Panc1 (cell line): ENCODE measurements around the gene DACH1.

ENCODE experiments used
- SIN3A ChIP-seq: IDR thresholded peaks from 2 replicates; pipeline ENCODE4 v1.6.1; 2012; ENCODE audit warnings: low read depth, mild to moderate bottlenecking, low read length, moderate library complexity, borderline replicate concordance; ENCODE audit not compliant: insufficient read depth
- TF ChIP-seq, protein P1 (sequence below), 2 experiments: IDR thresholded peaks; 2 replicates each; pipeline ENCODE4 v1.6.1; 2011 to 2012; ENCODE audit warnings: low read depth in 2 of 2, control low read depth in 1 of 2, low read length in 1 of 2, mild to moderate bottlenecking in 1 of 2, moderate library complexity in 1 of 2; ENCODE audit not compliant: insufficient read depth in 1 of 2
- TF ChIP-seq, protein P2 (sequence below): fragments of 450-650 bp; IDR thresholded peaks from 2 replicates; pipeline ENCODE4 v1.5.1; 2017; ENCODE audit warnings: mild to moderate bottlenecking

DNA sequence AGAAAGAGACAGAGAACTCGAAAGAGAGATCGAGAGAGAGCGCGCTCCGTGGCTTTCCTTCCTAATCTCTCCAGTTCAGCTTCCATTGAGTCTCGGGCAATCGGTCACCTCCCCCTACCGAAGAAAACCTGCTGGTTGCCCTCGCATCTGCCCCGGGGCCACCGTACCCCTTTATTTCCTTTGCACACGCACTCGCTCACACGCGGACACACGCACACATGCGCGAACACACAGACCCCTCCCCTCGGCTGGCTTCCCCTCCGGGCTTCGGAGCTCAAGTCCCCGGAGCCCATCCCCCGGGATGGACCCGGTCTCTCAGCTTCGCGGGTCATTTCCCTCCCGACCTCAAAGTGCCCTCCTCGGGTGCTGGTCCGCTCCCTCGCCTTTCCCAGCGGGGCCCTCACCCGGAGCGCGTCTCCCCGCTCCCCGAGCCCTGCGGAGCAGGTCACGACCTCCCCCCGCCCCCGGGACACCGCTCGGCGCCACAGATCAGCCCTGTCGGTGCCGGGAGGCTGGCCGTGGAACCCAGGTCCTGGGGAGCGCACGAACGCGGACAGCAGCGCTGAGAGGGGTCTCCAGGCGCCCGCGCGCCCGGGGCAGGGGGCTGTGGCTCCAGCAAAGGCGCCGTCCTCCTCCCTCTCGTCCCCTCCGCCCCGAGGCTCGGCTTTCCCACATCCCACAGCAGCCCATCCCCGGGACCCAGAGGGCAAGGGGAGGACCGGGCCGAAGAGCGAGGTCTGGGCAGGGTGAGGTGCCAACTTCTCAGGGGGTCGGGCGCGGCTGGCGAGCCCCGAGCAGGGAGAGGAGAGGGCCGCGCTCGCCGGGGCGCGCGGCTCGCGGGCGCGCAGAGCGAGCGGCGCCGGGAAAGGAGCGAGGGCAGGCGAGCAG is 1.8 kb downstream of the DACH1 start:
- TF ChIP-seq SIN3A: no peak
- TF ChIP-seq, protein P1, sequence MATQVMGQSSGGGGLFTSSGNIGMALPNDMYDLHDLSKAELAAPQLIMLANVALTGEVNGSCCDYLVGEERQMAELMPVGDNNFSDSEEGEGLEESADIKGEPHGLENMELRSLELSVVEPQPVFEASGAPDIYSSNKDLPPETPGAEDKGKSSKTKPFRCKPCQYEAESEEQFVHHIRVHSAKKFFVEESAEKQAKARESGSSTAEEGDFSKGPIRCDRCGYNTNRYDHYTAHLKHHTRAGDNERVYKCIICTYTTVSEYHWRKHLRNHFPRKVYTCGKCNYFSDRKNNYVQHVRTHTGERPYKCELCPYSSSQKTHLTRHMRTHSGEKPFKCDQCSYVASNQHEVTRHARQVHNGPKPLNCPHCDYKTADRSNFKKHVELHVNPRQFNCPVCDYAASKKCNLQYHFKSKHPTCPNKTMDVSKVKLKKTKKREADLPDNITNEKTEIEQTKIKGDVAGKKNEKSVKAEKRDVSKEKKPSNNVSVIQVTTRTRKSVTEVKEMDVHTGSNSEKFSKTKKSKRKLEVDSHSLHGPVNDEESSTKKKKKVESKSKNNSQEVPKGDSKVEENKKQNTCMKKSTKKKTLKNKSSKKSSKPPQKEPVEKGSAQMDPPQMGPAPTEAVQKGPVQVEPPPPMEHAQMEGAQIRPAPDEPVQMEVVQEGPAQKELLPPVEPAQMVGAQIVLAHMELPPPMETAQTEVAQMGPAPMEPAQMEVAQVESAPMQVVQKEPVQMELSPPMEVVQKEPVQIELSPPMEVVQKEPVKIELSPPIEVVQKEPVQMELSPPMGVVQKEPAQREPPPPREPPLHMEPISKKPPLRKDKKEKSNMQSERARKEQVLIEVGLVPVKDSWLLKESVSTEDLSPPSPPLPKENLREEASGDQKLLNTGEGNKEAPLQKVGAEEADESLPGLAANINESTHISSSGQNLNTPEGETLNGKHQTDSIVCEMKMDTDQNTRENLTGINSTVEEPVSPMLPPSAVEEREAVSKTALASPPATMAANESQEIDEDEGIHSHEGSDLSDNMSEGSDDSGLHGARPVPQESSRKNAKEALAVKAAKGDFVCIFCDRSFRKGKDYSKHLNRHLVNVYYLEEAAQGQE (IDR thresholded peaks at IDR 0.05; ENCODE audit: insufficient read depth in 1 of 2, low read depth in 2 of 2, low read length in 1 of 2): no peak
- TF ChIP-seq, protein P2, sequence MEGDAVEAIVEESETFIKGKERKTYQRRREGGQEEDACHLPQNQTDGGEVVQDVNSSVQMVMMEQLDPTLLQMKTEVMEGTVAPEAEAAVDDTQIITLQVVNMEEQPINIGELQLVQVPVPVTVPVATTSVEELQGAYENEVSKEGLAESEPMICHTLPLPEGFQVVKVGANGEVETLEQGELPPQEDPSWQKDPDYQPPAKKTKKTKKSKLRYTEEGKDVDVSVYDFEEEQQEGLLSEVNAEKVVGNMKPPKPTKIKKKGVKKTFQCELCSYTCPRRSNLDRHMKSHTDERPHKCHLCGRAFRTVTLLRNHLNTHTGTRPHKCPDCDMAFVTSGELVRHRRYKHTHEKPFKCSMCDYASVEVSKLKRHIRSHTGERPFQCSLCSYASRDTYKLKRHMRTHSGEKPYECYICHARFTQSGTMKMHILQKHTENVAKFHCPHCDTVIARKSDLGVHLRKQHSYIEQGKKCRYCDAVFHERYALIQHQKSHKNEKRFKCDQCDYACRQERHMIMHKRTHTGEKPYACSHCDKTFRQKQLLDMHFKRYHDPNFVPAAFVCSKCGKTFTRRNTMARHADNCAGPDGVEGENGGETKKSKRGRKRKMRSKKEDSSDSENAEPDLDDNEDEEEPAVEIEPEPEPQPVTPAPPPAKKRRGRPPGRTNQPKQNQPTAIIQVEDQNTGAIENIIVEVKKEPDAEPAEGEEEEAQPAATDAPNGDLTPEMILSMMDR: no peak
